Activated CD4-positive, CD25-positive, alpha-beta regulatory T cell (primary cell): Measurements from ENCODE around the gene DAP3.
"Not testable (repeated sequence)": the region's sequence is repeated elsewhere in the genome, so short reads cannot be mapped to it uniquely, and the experiment has no call there.

ENCODE experiments used
- DNase-seq, 4 experiments: peaks; one replicate each; lab custom pipeline; 2025; lab: John Stamatoyannopoulos, UW

The DAP3 gene

DNA sequence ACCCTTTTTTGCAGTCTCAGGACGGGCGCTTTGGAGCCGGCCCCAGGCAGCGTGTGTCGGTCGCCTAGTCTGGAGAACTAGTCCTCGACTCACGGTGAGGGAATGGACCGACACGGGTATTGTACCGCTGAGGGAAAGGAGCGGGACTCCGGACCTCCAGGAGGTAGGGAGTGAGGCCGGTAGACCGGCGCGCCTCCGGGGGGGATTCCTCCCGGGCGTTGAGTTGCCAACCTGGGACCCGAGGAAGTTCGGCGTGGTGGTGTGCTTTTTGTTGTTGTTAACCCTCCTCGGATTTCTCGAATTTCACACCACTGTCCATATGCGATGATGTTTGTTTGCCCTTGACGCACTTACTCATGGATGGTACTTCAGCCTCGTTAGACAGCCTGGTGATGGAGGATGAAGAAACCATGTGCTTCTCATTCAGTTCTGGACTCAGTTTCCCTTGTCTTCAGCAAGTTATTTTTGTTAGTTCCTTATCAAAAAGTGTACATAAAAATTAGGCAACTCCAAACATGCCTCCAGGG lies at the start of gene DAP3:
Gene DAP3 (plus strand): TSS at position 11 of the 527 bp plus-strand sequence. CDS start 20,689 bp downstream, outside the sequence.
- not testable (repeated sequence) for DNase-seq

DNA sequence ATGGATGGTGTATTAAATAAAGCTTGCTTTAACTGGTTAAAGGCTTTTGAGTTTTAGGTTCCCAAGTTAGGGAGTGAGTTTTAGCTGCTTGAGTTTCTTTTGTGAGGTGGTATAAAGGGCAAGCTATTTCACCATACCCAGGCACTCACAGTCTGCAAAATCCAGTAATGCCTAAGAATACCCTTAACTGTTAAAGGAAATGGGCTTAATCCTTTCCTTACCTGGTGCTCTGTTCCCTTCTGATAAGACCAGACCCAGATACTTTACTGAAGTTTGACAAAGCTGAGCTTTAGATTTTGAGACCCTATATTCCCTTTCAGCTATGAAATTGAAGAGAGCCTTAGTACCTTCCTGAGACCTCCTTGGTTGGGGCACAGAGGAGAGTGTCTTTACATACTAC lies 48.5 kb upstream of the DAP3 start:
- no peak for DNase-seq

DNA sequence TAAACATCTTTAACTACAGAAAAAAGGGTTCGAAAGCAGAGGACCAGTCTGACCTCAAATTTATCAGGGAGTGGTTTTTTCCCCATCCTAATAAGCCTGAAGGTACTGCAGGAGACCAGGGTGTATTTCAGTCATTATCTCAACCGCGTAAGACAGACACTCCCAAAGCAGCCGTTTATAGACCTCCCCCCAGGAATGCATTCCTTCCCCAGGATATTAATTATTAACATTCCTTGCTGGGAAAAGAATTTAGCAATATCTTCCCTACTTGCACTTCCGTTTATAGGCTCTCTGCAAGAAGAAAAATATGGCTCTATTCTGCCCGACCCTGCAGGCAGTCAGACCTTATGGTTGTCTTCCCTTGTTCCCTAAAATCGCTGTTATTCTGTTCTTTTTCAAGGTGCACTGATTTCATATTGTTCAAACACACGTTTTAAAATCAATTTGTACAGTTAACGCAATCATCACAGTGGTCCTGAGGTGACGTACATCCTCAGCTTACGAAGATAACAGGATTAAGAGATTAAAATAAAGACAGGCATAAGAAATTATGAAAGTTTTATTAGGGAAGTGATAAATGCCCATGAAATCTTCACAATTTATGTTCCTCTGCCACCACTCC lies 46.2 kb upstream of the DAP3 start:
- DNase-seq = not testable (repeated sequence)

DNA sequence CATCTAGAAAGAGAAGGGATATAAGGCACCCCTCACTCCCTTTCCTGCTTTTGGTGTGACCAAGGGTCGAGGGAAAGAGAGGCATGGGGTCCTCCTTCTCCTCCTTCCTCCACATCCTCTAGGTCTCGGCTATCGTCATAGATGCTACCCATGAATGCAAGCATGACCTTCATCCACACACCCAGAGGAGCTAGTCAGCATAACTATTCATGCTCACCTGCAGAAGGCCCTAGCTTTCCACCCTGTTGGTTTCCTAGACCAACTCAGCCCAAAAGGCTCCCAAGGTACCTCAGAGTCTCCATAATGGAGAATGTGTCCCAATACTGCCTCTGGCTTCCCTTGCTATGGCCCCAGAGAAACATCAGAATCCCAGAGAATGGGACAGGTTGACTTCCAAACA lies 45.7 kb upstream of the DAP3 start:
- DNase-seq = no peak

DNA sequence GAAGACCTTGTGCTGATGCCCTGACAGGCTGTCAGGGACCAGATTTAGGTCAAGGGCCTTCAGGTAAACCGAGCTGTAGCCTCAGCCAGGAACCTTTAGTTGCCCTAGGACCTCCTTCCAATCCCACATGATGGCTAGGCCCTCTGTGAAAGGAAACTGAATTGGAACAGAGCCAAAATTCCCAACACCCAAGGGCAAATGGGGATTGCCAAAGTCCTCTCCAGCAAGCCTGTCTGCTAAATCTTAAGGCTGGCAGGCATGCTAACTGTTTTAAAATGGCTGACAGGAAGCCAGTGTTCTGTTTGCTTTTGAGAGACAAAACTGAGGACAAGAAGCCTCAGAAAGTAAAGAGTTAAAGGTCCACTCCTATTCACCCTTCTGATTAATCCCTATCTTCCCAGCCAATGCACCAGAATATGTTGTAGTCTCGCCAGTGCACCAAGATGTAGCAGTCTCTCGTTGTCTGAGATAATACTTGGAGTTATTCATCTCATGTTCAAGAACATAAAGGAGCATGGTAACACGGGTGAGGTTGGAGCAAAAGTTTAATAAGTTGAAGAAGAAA lies 43.8 kb upstream of the DAP3 start:
- DNase-seq = no peak

DNA sequence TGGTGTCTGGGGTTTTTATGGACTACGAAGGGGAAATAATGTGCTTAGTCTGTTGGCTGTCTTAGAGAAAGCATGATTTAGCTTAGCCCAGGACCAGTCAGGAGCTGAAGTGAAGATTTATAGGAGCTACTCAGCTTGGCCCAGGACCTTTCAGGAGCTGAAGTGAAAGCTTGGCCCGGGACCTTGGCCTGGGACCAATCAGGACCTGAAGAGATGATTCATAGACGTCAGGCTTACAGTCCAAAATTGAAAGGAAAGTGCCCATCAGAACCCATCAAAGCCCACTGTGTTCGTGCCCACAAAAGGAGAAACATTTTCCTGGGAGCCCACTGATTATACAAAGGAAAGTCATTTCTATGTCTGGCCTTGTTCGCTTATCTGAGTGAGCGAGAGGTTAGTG lies 43.2 kb upstream of the DAP3 start:
- no peak for DNase-seq

DNA sequence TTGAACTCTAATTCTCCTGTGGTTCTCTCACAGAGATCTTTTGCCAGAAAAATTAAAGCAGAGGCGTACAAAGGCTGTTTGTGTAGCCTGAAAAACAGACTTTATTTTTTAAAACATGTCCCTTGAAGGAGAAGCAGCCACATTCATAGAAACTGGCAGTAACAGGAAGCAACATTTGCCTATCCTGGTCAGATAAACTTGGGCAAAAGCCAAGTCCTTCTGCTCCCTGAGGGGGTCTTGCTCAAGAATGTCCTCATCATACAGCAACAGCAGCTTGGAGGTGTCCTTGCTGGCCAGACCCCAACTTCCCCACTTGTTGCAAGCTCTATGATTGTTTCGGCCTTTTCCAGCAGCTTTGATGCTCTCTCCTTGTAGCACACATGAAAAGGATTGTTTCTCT lies 42.6 kb upstream of the DAP3 start:
- no peak for DNase-seq

DNA sequence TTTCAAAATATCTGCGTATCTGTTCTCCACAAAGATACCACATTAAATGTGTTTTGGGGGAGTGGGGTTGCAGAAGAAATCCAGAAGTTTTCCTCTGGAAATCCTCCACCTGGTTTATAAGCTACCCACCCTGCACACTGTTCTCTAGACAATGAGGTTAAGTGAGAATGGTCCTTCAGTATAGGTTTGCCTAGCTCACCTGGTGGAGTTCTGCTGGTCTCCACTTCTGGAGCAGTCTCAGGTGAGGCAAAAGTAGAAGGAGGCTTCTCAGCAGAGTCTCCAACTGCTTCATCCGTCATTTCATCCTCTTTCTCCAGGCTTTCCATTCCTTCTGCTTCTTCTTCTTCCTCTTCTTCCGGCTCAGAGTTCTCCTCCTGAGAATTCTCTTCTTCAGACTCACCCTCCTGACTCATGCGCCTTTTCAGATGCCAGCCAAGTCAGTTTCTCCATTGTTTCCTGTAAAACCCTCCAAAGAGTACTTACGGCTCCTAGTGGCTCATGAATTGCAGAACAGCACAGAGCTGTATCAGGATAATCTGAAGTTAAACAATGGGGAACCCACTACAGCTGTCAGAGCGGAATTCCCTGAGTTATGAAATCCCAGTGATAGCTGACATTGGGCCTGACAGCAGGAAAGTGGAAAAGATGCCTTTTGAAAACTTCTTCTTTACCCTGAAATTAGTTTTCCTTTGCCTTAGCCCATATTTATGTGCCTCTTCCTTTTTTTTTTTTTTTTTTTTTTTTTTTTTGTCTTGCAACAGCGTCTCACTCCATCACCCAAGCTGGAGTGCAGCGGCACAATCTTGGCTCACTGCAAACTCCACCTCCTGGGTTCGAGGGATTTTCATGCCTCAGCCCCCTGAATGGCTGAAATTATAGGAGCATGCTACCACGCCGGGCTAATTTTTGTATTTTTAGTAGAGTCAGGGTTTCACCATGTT lies 40.4 kb upstream of the DAP3 start:
- DNase-seq = no peak

DNA sequence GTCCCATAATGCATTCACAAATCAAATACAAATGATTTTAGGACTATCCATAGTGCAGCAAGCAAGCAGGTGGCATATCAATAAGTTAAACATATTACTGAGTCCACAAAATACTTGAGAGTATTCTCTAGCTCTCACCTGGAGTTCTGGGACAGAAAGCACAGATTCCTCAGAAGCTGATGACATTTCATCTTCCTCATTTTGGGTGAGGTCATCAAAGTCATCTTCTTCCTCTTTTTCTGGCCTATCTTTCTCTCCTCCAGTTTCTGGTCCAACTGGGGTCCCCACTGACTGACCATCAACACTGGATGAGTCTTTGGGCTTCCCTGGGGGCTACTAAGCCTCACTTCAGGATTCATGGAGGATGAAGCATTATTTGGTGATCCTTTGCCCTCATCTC lies 39.2 kb upstream of the DAP3 start:
- DNase-seq = no peak

DNA sequence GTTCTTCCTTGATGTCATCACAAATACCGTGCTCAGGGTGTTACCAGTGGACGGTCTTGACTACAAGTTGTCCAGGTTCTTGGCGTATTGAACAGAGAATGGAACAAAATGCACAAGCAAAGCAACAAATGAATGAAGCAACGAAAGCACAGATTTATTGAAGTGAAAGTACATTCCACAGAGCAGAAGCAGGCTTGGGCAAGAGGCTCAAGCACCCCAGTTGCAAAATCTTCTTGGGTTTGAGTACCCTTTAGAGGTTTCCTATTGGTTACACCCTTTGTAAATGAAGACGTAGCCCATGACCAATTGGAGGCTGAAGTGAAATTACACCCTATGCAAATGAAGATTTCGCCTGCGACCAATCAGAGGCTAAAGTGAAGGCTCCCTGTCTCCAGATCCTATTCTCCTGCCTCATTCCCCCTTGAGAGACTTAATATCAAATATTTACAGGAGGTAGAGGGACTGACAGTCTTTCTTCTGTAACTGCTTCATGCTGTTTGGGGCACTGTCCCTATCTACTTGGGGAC lies 38.6 kb upstream of the DAP3 start:
- no peak for DNase-seq

DNA sequence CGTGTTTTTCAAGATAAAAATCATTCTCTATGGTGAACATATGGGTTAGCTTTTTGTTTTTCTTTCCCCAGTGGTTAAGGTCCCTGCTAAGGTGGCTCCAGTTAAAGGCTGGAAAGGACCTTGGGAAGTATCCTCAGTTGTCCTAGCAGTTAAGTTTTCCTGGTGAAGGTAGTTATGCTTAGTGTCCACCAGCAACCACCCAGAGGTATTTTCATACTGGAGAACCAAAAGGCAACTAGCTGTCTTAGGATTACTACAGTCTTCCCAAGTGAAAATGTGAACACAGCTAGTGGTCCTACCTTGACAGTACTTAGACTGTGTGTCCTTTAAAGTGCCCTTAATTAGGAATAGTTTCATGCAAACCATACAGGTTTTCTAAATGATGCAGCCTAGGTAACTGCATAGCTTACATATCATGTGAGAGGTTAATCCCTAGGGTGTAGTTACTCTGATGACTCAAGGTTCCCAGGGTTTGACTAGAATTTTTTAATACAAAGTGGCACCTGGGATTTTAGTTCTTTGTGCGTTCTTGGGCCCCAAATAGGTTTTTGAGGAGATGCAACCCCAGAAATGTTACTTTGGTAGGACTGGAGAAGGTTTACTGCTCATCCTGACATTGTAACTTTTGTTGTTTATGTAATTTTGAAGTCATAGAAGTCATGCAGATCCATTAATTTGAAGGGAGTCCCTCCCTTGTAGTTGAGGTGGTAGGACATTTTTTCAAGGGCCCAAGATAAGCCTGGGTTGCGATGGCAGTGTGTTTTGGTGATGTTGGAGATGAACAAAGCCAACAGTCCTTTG lies 36.8 kb upstream of the DAP3 start:
- DNase-seq = no peak

DNA sequence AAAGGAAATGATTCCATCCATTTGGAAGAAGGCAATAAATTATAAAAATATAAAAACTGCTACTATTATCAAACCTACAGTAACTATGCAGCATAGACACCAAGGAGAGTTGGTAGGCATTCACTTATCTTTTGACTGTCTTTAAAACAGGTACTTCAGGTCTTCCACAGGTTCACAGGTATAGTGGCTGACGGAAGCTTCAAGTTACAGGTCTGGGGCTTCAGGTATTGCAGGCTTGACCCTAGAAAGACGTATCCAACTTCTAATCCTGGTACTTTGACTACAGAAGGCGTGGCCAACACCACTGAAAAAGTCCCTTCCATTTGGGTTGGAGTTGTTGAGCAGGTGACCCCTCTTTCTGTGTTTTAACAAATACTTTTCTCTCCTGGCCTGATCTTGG lies 35.9 kb upstream of the DAP3 start:
- DNase-seq = no peak

DNA sequence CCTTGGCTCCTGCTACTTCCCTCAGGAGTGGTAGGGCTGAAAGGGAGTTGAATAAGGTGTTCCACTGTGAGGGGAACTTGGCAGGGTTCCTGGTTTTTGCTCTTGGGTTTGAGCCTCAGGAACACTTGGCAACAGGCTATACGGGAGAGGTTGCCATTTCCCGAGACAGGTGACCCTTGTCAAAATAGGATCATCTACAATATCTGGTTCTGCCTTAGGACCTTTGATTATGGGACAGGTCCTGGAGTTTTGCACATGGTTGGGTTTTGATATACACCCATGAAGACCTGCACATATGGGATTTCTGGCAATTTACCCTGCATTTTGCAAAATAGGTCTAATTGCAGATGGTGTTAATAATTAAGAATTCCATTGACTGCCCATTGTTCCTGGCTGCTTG lies 31.4 kb upstream of the DAP3 start:
- no peak for DNase-seq

DNA sequence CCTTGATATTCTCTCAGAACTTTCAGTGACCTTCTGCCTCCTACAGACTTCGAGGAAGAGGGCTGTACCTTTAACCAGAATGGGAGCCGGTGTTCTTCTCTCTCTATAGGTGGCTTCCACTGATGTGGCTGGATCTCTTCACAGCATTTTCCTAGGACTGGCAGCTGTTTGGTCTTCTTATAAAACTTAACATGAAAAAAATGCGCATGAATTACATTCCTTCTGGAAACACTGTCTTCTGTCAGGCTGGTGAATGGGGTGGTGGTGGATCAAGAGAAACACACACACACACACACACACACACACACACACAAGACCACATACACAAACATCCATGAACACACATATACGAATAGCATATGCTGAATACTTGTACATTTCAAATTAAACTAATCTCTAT lies 27.7 kb upstream of the DAP3 start:
- DNase-seq = not testable (repeated sequence)

DNA sequence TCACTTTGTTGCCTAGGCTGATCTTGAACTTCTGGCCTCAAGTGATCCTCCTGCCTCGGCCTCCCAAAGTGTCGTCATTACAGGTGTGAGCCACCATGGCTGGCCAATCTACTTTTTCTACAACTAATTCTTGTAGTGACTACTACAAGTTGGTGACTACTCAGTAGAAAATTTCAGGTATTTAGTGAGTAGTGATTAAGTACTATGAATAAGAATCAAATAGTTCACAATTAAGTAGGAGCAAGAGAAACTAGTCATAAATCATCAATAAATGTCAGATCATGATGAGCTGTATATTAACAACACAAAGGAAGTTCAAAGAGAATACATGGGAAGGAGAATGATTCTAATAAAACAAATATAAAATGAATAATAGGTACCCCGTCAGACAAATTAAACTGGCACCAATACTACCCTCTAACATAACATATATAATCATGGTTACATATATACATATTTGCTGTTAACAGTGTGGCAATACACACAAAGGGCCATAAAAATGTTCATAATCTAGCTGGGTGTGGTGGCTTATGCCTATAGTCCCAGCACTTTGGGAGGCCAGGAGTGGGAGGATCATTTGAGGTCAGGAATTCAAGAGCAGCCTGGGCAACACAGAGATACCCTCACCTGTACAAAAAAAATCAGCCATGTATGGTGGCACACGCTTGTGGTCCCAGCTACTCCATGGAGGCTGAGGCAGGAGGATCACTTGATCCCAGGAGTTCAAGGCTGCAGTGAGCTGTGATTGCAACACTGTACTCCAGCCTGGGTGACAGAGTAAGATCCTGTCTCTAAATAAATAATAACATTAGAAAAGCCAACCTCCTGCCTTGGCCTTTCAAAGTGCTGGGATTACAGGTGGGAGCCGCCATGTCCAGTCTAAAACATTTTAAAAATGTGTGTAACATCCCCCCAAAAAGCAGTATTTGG lies 19.4 kb upstream of the DAP3 start:
- DNase-seq = no peak

DNA sequence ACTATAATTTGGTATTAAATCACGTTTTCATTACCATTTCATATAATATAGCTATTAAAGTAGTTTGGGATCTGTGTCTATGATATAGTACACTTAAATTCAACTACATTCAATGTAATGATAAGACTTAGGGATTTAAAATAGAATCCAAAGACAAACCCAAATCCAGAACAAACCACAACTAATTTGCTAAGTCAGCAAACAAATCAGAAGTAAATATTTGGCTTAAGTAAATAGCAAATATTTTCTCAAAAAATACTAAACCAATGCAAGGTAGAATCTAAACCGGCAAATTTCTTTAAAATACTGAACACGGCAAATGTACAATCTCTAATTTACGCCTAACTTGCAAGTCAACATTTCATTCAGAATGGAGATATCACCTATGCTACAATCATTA lies 17.1 kb upstream of the DAP3 start:
- DNase-seq = no peak

DNA sequence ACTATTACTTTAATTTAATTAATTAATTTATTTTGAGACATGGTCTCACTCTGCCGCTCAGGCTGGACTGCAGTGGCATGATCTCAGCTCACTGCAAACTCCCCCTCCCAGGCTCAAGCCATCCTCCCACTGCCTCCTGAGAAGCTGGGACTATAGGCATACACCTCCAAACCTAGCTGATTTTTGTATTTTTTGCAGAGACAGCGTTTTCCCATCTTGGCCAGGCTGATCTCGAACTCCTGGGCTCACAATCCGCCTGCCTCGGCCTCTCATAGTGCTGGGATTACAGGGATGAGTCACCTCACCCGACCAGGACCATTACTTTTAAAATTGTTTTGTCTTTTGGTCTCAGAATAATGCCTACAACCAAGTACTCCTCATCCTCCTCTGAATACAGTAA lies 15.9 kb upstream of the DAP3 start:
- DNase-seq = no peak

DNA sequence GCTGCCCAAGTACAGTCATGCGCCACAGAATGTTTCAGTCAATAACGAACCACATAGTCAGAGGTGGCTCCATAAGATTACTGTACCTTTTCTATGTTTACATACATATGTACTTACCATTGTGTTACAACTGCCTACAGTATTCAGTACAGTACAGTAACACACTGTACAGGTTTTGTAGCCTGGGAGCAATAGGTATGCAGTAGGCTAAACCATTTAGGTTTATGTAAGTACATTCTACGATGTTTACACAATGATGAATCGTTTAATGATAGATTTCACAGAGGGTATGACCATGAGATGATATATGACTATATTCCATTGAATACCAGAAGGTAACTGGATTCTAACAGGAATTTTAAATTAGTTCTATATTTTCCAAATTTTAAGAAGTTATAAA lies 10.9 kb upstream of the DAP3 start:
- DNase-seq = no peak

DNA sequence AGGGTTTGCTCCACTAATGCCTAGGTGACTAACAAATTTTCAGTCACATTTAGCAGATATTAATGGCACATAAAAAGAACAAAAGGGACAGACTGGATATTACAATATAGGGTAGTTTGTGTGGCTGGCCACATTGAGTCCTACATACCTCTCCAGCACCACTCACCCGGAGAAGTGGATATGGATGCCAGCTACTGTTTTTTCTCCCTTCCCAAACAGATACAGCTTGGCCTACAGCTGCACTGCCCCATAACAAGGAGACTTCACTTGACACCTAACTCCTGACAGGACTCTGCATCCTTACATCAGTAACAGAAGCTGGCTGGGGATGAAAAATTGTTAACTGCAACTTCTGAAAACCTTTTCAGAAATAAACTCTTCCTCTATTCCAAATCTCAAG lies 9.9 kb upstream of the DAP3 start:
- not testable (repeated sequence) for DNase-seq

DNA sequence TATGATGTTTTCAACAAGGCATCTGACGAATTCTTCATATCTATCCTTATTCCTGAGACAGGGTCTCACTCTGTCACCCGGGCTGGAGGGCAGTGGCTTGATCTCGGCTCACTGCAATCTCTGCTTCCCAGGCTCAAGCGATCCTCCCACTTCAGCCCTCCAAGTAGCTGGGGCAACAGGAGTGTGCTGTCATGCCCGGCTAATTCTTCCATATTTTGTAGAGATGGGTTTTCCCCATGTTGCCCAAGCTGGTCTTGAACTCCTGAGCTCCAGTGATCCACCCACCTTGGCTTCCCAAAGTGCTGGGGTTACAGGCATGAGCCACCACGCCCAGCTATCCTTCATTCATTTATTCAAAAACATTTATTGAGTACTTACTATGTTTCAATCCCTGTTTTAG lies 8.4 kb upstream of the DAP3 start:
- DNase-seq = no peak

DNA sequence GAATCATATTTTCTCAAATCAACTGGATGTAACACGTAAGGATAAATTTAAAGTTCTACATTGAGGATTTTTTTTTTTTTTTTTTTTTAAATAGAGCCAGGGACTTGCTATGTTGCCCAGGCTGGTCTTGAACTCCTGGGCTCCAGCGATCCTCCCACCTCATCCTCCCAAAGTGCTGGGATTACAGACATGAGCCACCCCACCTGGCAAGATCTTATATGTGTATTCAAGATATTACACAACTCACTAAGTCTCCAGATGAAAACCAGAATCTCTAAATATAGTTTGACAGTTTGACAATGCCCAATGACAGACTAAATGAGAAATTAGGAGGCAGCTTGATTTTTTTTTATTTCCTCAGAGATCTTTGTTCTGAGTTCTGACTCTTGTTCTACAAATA lies 7.1 kb upstream of the DAP3 start:
- DNase-seq = no peak
